WI38 (cell line): ENCODE results near the gene ACACB.

Experiments
- H3K4me3 ChIP-seq: 2 replicates; pipeline ENCODE4 v1.5.1; 2011; ENCODE audit warnings: low read depth, mild to moderate bottlenecking, control low read depth, low read length
- TF ChIP-seq, protein P1 (sequence below): IDR thresholded peaks from 2 replicates; pipeline ENCODE4 v1.5.1; 2012; ENCODE audit warnings: low read depth, mild to moderate bottlenecking, control low read depth, low read length

The ACACB gene

DNA sequence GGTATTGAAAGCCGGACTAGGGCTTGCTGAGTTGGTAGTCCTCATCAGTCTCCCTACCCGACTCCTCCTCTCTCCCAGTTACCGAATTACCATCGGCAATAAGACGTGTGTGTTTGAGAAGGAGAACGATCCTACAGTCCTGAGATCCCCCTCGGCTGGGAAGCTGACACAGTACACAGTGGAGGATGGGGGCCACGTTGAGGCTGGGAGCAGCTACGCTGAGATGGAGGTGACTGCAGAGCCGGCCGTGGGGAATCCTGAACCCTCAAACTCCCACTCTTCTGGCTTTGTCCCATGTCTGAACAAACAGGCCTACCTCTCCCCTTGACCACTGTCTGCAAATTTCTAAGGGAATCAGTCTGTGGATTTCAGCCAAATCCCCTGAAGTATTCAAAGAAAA is 82.9 kb downstream of the ACACB start:
- TF ChIP-seq, protein P1, sequence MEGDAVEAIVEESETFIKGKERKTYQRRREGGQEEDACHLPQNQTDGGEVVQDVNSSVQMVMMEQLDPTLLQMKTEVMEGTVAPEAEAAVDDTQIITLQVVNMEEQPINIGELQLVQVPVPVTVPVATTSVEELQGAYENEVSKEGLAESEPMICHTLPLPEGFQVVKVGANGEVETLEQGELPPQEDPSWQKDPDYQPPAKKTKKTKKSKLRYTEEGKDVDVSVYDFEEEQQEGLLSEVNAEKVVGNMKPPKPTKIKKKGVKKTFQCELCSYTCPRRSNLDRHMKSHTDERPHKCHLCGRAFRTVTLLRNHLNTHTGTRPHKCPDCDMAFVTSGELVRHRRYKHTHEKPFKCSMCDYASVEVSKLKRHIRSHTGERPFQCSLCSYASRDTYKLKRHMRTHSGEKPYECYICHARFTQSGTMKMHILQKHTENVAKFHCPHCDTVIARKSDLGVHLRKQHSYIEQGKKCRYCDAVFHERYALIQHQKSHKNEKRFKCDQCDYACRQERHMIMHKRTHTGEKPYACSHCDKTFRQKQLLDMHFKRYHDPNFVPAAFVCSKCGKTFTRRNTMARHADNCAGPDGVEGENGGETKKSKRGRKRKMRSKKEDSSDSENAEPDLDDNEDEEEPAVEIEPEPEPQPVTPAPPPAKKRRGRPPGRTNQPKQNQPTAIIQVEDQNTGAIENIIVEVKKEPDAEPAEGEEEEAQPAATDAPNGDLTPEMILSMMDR: no peak
- no peak overlapping the region for H3K4me3 ChIP-seq

DNA sequence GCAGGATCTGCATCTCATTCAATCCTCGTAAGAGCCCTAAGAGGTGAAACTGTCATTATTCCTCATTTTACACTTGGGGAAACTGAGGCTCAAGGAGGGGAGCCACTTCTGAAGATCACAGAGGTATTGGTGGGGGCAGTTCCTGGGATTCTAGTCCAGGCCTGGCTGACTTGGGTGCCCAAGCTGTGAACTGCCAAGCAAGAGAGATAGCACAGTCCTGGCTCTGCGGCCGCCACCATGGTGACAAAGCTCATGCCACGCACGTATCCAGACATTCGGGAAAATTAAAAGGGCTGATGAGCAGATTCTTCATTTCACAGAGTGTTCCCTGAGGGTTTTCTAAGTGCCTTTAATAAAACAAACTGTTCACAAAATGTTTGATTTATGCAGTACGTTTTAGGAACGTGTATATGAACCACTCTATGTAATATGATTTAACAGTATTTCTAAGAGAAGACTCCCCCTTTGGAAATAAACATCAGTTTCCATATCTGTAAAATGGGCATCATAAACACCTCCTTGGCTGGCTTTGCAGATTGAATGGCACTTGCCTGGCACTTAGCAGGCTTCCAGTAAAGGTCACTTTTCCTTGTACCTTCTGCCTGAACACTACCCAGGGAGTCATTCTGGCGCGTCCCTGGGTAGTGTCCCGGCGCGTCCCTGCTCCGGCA is 84.6 kb downstream of the ACACB start:
- no peak overlapping the region for H3K4me3 ChIP-seq

DNA sequence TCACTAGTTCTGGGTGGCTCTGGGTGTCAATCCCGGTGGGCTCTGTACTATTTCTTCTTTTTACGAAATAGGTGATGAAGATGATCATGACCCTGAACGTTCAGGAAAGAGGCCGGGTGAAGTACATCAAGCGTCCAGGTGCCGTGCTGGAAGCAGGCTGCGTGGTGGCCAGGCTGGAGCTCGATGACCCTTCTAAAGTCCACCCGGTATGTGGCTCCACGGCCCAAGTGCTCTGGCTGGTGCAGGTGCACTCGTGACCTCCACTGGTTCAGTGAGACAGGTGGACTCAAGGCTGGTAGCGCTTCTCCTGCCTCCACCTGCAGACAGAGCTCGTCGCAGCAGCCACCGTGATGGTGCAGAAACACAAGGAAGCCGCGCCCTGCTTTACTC is 85.1 kb downstream of the ACACB start:
- TF ChIP-seq, protein P1: no peak
- no peak overlapping the region for H3K4me3 ChIP-seq

More for the DNA sequence above, 84.6 kb downstream of the ACACB start:
- TF ChIP-seq, protein P1: no peak

DNA sequence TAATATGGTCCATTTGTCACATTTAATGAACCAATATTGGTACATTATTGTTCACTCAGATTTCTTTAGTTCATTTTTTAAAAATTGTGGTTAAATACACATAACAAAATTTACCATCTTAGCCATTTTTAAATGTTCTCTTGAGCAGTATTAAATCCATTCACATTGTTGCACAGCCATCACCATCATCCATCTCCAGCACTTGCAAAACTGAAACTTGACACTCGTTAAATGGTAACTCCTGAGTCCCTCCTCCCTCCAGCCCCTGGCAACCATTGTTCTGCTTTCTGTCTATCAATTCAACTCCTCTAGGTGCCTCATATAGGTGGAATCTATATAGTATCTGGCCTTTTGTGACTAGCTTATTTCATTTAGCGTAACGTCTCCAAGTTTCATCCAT is 86.4 kb downstream of the ACACB start:
- H3K4me3 ChIP-seq: no peak overlapping the region
- TF ChIP-seq, protein P1: no peak

DNA sequence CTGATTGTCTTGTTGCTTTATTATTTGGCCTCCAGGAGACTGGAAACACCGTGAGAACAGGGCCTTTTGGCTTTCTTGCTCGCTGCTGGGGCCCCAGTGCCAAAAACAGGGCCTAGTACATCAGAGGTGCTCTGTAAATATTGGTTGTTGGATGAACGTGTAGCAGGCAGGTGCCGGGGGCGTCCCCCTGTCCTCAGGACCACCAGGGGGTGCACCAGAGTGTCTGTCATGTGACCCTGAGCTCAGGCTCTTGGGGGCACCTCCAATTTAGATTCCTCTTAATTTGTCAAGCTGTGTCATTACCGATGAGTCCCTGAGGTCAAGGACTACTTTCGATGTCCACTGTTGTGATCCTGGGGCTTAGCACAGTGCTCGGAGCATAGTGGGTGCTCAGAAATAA is 87.1 kb downstream of the ACACB start:
- no peak overlapping the region for H3K4me3 ChIP-seq
- TF ChIP-seq, protein P1: no peak

DNA sequence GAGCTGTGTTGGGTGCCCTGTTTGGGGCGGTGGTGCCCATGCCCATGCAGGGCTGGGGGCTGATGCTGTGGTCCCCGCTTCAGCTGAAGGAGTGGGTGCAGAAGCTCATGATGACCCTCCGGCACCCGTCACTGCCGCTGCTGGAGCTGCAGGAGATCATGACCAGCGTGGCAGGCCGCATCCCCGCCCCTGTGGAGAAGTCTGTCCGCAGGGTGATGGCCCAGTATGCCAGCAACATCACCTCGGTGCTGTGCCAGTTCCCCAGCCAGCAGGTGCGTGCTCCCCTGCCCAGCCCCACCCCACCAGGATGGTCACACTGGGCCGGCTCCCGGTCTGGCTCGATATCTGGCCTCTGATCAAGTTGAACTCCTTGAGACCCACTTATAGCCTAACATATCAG is 92.7 kb downstream of the ACACB start:
- TF ChIP-seq, protein P1: no peak
- H3K4me3 ChIP-seq: no peak overlapping the region

DNA sequence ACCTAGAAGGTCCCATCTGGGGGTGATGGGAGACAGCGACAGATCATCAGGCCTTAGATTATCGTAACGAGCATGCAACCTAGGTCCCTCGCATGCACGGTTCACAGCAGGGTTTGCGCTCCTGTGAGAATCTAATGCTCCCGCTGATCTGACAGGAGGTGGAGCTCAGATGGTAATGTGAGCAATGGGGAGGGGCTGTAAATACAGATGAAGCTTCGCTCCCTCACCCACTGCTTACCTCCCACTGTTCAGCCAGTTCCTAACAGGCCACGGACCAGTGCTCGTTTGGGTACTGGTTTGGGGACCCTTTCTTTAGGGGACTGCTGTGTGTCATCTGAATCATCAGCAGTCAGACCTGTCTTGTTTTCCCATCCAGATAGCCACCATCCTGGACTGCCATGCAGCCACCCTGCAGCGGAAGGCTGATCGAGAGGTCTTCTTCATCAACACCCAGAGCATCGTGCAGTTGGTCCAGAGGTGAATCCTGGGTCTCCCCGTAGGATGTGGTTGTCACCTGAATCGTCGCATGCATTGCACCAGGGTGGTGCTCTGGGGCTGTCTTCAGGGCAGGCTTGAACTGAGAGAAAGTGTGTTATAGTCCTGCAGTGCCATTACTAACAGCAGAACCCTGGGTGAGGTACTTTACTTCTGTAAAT is 96.2 kb downstream of the ACACB start:
- H3K4me3 ChIP-seq: no peak overlapping the region
- TF ChIP-seq, protein P1: no peak
